Measurements from ENCODE around the gene RBM4B. TPM values are rescaled to one million over a fixed set of nuclear protein-coding genes. Genes with fewer than 3 reads are reported as not detected.

RBM4B gene
- total and polyA plus RNA-seq, 2 experiments from 2014 or later: 28.0 to 31.0 TPM

GRCh38 chr11:66686100-66686785 lies 8.6 kb upstream of the RBM4B start:
- H3F3A ChIP-seq (replicated peaks; ENCODE audit: low read depth): no peaks in the 10 kb centered on the region
- no peaks in the 10 kb centered on the region for H3K27me3 ChIP-seq (ENCODE audit: insufficient read depth)
- no peak for ATAC-seq
- Mint-ChIP-seq H3K9me3 (no peaks in the 10 kb centered on the region; the same call in 1 of the 3 replicates), H3K36me3 (ENCODE audit: low read depth) (peaks cover 34% of the 10 kb centered on the region), H3K4me3 (no peak overlapping the region), H3K4me1 (peaks cover 5% of the 10 kb centered on the region), H3K27me3 (ENCODE audit: insufficient read depth, low read depth, poor library complexity) (peaks cover 7% of the 10 kb centered on the region), H3K27ac (no peak overlapping the region)
- H3K79me2 ChIP-seq (replicated peaks; ENCODE audit: insufficient read depth): no peaks in the 10 kb centered on the region
- DNase-seq (ENCODE audit: low spot score): no peak
- TF ChIP-seq ETS1 (IDR thresholded peaks at IDR 0.05) (no peak), ZNF331 (CRISPR knock-in tag; IDR thresholded peaks at IDR 0.05; ENCODE audit: low read depth) (no peak), NANOG (IDR thresholded peaks at IDR 0.05; ENCODE audit: borderline replicate concordance) (no peak), ZNF114 (CRISPR knock-in tag; IDR thresholded peaks at IDR 0.05) (no peak), EZH2 (IDR thresholded peaks at IDR 0.05; ENCODE audit: low read depth, unreplicated experiment) (no peak)
- H3K27ac ChIP-seq (ENCODE audit: low read depth): no peak overlapping the region
- H3K4me3 ChIP-seq: no peak overlapping the region
- no peak overlapping the region for H3K4me2 ChIP-seq
- H3K4me1 ChIP-seq (ENCODE audit: insufficient read depth): no peaks in the 10 kb centered on the region
- H2AFZ ChIP-seq: no peak overlapping the region
- no peaks in the 10 kb centered on the region for H3K9me2 ChIP-seq (ENCODE audit: insufficient read depth)
- no peaks in the 10 kb centered on the region for H3K36me3 ChIP-seq (ENCODE audit: insufficient read depth)
- H4K20me1 ChIP-seq (replicated peaks; ENCODE audit: insufficient read depth): no peaks in the 10 kb centered on the region

- H3K9me2 ChIP-seq (ENCODE audit: insufficient read depth): no peaks in the 10 kb centered on the region
- Mint-ChIP-seq H3K36me3 (ENCODE audit: low read depth) (peaks cover 34% of the 10 kb centered on the region), H3K4me3 (no peak overlapping the region), H3K27ac (no peak overlapping the region), H3K9me3 (no peaks in the 10 kb centered on the region; the same call in 1 of the 3 replicates), H3K4me1 (peaks cover 5% of the 10 kb centered on the region), H3K27me3 (ENCODE audit: insufficient read depth, low read depth, poor library complexity) (peaks cover 7% of the 10 kb centered on the region)
- H3K4me1 ChIP-seq (ENCODE audit: insufficient read depth): no peaks in the 10 kb centered on the region
- no peaks in the 10 kb centered on the region for H4K20me1 ChIP-seq (replicated peaks; ENCODE audit: insufficient read depth)
- H3F3A ChIP-seq (replicated peaks; ENCODE audit: low read depth): no peaks in the 10 kb centered on the region
- H3K36me3 ChIP-seq (ENCODE audit: insufficient read depth): no peaks in the 10 kb centered on the region
- H2AFZ ChIP-seq: no peak overlapping the region
- no peaks in the 10 kb centered on the region for H3K27me3 ChIP-seq (ENCODE audit: insufficient read depth)
- no peak for DNase-seq (ENCODE audit: low spot score)
- H3K4me3 ChIP-seq: no peak overlapping the region
- no peak overlapping the region for H3K27ac ChIP-seq (ENCODE audit: low read depth)
- no peaks in the 10 kb centered on the region for H3K79me2 ChIP-seq (replicated peaks; ENCODE audit: insufficient read depth)
- no peak for ATAC-seq
- no peak overlapping the region for H3K4me2 ChIP-seq
- TF ChIP-seq NANOG (IDR thresholded peaks at IDR 0.05; ENCODE audit: borderline replicate concordance): no peak
- TF ChIP-seq ZNF114 (CRISPR knock-in tag; IDR thresholded peaks at IDR 0.05): no peak
- no peak for TF ChIP-seq CTCF (conservative IDR thresholded peaks at IDR 0.05; ENCODE audit: low read depth in 2 of 2)
- TF ChIP-seq ETS1 (IDR thresholded peaks at IDR 0.05): no peak
- no peak for TF ChIP-seq STAT1 (IDR thresholded peaks at IDR 0.05; ENCODE audit: unreplicated experiment)
- no peak for TF ChIP-seq REST (IDR thresholded peaks at IDR 0.05; ENCODE audit: unreplicated experiment)
- no peak for TF ChIP-seq EZH2 (IDR thresholded peaks at IDR 0.05; ENCODE audit: low read depth, unreplicated experiment)
- TF ChIP-seq CREB1 (CRISPR knock-in tag; IDR thresholded peaks at IDR 0.05; ENCODE audit: low read depth): no peak
- TF ChIP-seq POLR2AphosphoS5 (IDR thresholded peaks at IDR 0.05; ENCODE audit: low read depth): no peak
- TF ChIP-seq ZNF331 (CRISPR knock-in tag; IDR thresholded peaks at IDR 0.05; ENCODE audit: low read depth): no peak
- no peak for TF ChIP-seq EZH2phosphoT487 (IDR thresholded peaks at IDR 0.05; ENCODE audit: unreplicated experiment)
These were observed 7.8 kb upstream of the RBM4B start for GRCh38 chr11:66685276-66686099.
